ENCODE data around the gene SUSD1.
"Not testable (repeated sequence)": the region's sequence is repeated elsewhere in the genome, so short reads cannot be mapped to it uniquely, and the experiment has no call there.

- TF ChIP-seq CTCF (IDR thresholded peaks at IDR 0.05 in 8 of 11, conservative IDR thresholded peaks at IDR 0.05 in 3 of 11); POLR2AphosphoS5 (IDR thresholded peaks at IDR 0.05); POLR2A (IDR thresholded peaks at IDR 0.05): not testable (repeated sequence)
Measured at GRCh38 chr9:112190320-112190719, 15.2 kb upstream of the SUSD1 start.

Measured in spleen (tissue), 7 donors.